CD4-positive, alpha-beta memory T cell (primary cell): ENCODE data around the gene SELENOV. TPM values are rescaled to one million over a fixed set of nuclear protein-coding genes. Genes with fewer than 3 reads are reported as not detected.

ENCODE experiments used
- CTCF ChIA-PET: fragments of 350-600 bp; sonication (Branson Sonifier 250); formaldehyde crosslinking; loops from one replicate; lab custom pipeline; 2021; ENCODE audit warnings: inconsistent platforms; ENCODE audit not compliant: partially characterized antibody; lab: Charles Lee
- POLR2A ChIA-PET: fragments of 350-600 bp; sonication (Branson Sonifier 250); formaldehyde crosslinking; loops from one replicate; lab custom pipeline; 2021; ENCODE audit not compliant: partially characterized antibody; lab: Charles Lee
- DNase-seq, 5 donors: peaks; one replicate each; pipeline versions ENCODE4 v3.0.0 to v3.0.0-alpha.2; 2020 to 2022; ENCODE audit warnings: mixed read lengths in 1 of 5
- H3K27ac ChIP-seq: one replicate; pipeline ENCODE4 v1.7.0; 2013; ENCODE audit warnings: low read depth, low read length
- H3K27me3 ChIP-seq: 2 replicates; pipeline ENCODE4 v1.7.0; 2013; ENCODE audit warnings: mild to moderate bottlenecking, low read length, moderate library complexity; ENCODE audit not compliant: insufficient read depth
- H3K36me3 ChIP-seq: 2 replicates; pipeline ENCODE4 v1.7.0; 2013; ENCODE audit warnings: mild to moderate bottlenecking, low read length, moderate library complexity; ENCODE audit not compliant: insufficient read depth
- H3K4me1 ChIP-seq: 2 replicates; pipeline ENCODE4 v1.7.0; 2013; ENCODE audit warnings: mild to moderate bottlenecking, low read length, moderate library complexity; ENCODE audit not compliant: insufficient read depth
- H3K4me3 ChIP-seq, 2 donors: one replicate each; pipeline ENCODE4 v1.7.0; 2013; ENCODE audit warnings: low read length in 2 of 2, mild to moderate bottlenecking in 1 of 2
- H3K9me3 ChIP-seq, 2 donors: one replicate each; pipeline ENCODE4 v1.7.0; 2013; ENCODE audit warnings: low read length in 2 of 2, control low read depth in 1 of 2; ENCODE audit not compliant: control insufficient read depth in 1 of 2
- H3K27ac Mint-ChIP-seq, 7 donors: one replicate each; pipeline ENCODE4 v1.8.0; 2020 to 2021; ENCODE audit warnings: mixed read lengths in 7 of 7, mild to moderate bottlenecking in 6 of 7, inconsistent platforms in 3 of 7, moderate library complexity in 3 of 7
- H3K27me3 Mint-ChIP-seq, 2 donors: one replicate each; pipeline ENCODE4 v1.8.0; 2020 to 2021; ENCODE audit warnings: mixed read lengths in 2 of 2
- H3K36me3 Mint-ChIP-seq, 2 donors: one replicate each; pipeline ENCODE4 v1.8.0; 2020 to 2021; ENCODE audit warnings: mixed read lengths in 2 of 2, inconsistent platforms in 1 of 2, mild to moderate bottlenecking in 1 of 2
- H3K4me1 Mint-ChIP-seq, 4 donors: one replicate each; pipeline ENCODE4 v1.8.0; 2020 to 2021; ENCODE audit warnings: mixed read lengths in 4 of 4, mild to moderate bottlenecking in 1 of 4
- H3K4me3 Mint-ChIP-seq, 8 donors: one replicate each; pipeline ENCODE4 v1.8.0; 2020 to 2021; ENCODE audit warnings: mixed read lengths in 8 of 8, mild to moderate bottlenecking in 7 of 8, moderate library complexity in 6 of 8, inconsistent platforms in 3 of 8
- H3K9me3 Mint-ChIP-seq, 8 donors: one replicate each; pipeline ENCODE4 v1.8.0; 2020 to 2021; ENCODE audit warnings: mixed read lengths in 8 of 8, mild to moderate bottlenecking in 5 of 8, inconsistent platforms in 3 of 8, moderate library complexity in 1 of 8
- intact Hi-C: fragments of 100-400 bp; cut with micrococcal nuclease; formaldehyde crosslinking; loops from one replicate; pipeline ENCODE4 v1.15.1; 2023
- polyA plus RNA-seq, 2 donors: library from polyadenylated mRNA; unstranded; fragments of 300-500 nt; fragmentation: Illumina TruSeq; gene quantifications; one replicate each; pipeline ENCODE4 v1.2.3, GENCODE V29; 2021
- total RNA-seq, 2 experiments: library from RNA; stranded (reverse); gene quantifications; one replicate each; pipeline ENCODE4 v1.2.3, GENCODE V29; 2021

SELENOV gene
- total and polyA plus RNA-seq, 4 experiments from 2014 or later = not detected

DNA sequence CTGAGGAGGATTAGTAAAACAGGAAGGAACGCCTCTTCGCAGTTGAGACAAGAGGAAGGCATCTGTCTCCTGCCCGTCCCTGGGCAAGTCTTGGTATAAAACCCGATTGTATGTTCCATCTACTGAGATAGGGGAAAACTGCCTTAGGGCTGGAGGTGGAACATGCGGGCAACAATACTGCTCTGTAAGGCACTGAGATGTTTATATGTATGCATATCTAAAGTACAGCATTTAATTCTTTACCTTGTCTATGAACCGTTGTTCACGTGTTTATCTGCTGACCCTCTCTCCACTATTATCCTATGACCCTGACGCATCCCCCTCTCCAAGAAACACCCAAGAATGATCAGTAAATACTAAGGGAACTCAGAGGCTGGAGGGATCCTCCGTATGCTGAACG is 35.0 kb upstream of the SELENOV start:
- H3K27ac ChIP-seq = peak overlapping the region; percentile 82

DNA sequence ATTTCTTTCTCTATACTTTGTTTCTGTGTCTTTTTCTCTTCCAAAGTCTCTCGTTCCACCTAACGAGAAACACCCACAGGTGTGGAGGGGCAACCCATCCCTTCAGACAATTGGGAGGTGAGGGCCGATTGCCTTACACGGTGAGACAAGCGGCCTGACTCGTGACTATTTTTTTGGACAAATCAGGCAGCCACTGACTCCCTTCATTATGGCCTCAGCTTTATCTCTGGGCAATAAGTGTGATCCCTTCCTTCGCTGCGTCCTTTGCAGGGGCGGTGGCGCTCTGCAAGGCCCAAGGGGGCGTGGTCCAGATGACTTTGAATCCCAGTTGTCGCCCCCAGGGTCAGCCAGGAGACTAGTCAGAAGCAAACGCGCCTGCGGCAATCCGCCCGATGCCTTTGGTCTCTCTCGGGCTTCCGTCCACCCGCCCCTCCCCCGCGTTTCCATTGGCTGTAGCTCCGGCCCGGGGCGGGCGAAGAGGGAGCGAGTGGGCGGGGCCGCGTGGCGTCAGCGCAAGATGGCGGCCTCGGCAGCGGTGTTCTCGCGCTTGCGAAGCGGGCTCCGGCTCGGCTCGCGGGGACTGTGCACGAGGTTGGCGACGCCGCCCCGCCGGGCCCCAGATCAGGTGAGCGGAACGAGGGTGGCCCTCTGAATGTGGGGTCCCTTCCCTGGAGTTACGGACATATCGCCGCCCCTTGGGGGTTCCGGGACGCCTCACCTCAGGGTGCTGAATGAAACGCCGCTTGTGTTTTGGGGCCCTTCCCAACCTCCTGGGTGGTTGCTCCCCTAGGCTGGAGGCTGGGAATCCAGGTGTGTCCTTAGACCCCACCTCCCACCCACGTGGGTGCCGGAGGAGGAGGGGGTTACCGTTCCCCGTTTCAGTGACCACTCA is 34.4 kb upstream of the SELENOV start, which contains the start of gene TIMM50:
Gene TIMM50 (plus strand): TSS at position 502 of the 892 bp plus-strand sequence. CDS start 16 bp downstream, at position 518.
- peak; percentile 93 to 96 (median 94) for DNase-seq
- peak within 1 kb of the TSS; percentile 83 to 93 for H3K4me3 ChIP-seq
- CTCF ChIA-PET = interaction anchor here (1.0 kb wide), 1 partner anchor 51 kb away, joined by 4 read pairs; the partner anchor contains the start of gene EID2B
- no peaks in the 10 kb centered on the region for H3K9me3 ChIP-seq
- peak within 1 kb of the TSS; percentile 92 to 98 (median 96) for H3K27ac Mint-ChIP-seq
- POLR2A ChIA-PET = interaction anchor here (0.6 to 1.6 kb wide), 16 partner anchors 9 to 407 kb away, joined by 3 to 18 read pairs (median 3); partner anchors contain the start of genes EID2B, PLEKHG2, RPS16 and SUPT5H
- peaks cover 17% of the 10 kb centered on the region for H3K4me1 ChIP-seq
- intact Hi-C loops = loop anchor here (1.0 to 2.0 kb wide), 3 partner anchors 36 to 192 kb away; partner anchors contain the start of genes EID2B and SUPT5H
- H3K9me3 Mint-ChIP-seq = no peaks in the 10 kb centered on the region
- H3K27ac ChIP-seq = peak within 1 kb of the TSS; percentile 82
- no peaks in the 10 kb centered on the region for H3K27me3 ChIP-seq
- H3K4me1 Mint-ChIP-seq = peaks cover 15 to 41% (median 25%) of the 10 kb centered on the region in 4 donors
- H3K4me3 Mint-ChIP-seq = peak within 1 kb of the TSS; percentile 90 to 96 (median 94)
- peaks cover 12% of the 10 kb centered on the region for H3K36me3 ChIP-seq
- H3K27me3 Mint-ChIP-seq = no peaks in the 10 kb centered on the region
- peaks cover 7 to 31% of the 10 kb centered on the region in 2 donors for H3K36me3 Mint-ChIP-seq

More for the DNA sequence above, 35.0 kb upstream of the SELENOV start:
- intact Hi-C loops = loop anchor here (1.0 to 2.0 kb wide), 3 partner anchors 35 to 192 kb away; partner anchors contain the start of genes EID2B and SUPT5H
- Mint-ChIP-seq H3K4me1 (peaks cover 15 to 41% (median 25%) of the 10 kb centered on the region in 4 donors), H3K27ac (peak overlapping the region; percentile 92 to 98 (median 96)), H3K9me3 (no peaks in the 10 kb centered on the region), H3K36me3 (peaks cover 10 to 31% of the 10 kb centered on the region in 2 donors), H3K27me3 (no peaks in the 10 kb centered on the region), H3K4me3 (peak overlapping the region; percentile 90 to 96 (median 94))
- no peaks in the 10 kb centered on the region for H3K27me3 ChIP-seq
- DNase-seq = no peak
- ChIA-PET POLR2A (interaction anchor here (0.6 to 1.2 kb wide), 13 partner anchors 9 to 71 kb away, joined by 3 to 18 read pairs (median 3); partner anchors contain the start of genes PLEKHG2, RPS16 and SUPT5H), CTCF (interaction anchor here (1.0 kb wide), 1 partner anchor 52 kb away, joined by 4 read pairs; the partner anchor contains the start of gene EID2B)
- peaks cover 17% of the 10 kb centered on the region for H3K4me1 ChIP-seq
- peaks cover 9% of the 10 kb centered on the region for H3K36me3 ChIP-seq
- peak overlapping the region; percentile 38 to 83 for H3K4me3 ChIP-seq
- no peaks in the 10 kb centered on the region for H3K9me3 ChIP-seq

DNA sequence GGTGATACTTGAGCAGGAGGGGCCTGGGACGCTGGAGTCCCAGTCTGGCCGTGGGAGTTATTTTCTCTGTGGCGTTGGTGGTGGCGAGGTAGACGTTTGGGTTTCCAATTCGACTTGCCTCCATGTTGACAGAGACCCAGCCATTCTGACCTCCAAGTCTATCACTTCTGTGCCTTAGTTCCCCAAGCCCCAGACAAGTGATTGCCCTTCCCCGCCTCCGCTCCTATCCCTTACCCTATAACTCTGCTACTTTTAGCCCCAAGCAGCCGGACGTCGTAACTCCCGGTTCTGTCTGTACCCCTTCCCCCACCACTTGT is 33.8 kb upstream of the SELENOV start:
- Histone ChIP-seq H3K27ac (peak overlapping the region; percentile 82), H3K36me3 (peaks cover 13% of the 10 kb centered on the region), H3K9me3 (no peaks in the 10 kb centered on the region), H3K4me1 (peaks cover 17% of the 10 kb centered on the region), H3K27me3 (no peaks in the 10 kb centered on the region), H3K4me3 (peak overlapping the region; percentile 83 to 93)
- Mint-ChIP-seq H3K4me1 (peaks cover 15 to 41% (median 25%) of the 10 kb centered on the region in 4 donors), H3K27ac (peak overlapping the region; percentile 92 to 98 (median 96)), H3K4me3 (peak overlapping the region; percentile 90 to 96 (median 93)), H3K9me3 (no peaks in the 10 kb centered on the region), H3K27me3 (no peaks in the 10 kb centered on the region), H3K36me3 (peaks cover 7 to 34% of the 10 kb centered on the region in 2 donors)
- POLR2A ChIA-PET = interaction anchor here (0.7 to 1.6 kb wide), 10 partner anchors 13 to 407 kb away, joined by 3 to 18 read pairs (median 4); partner anchors contain the start of genes EID2B, PLEKHG2, RPS16 and SUPT5H
- intact Hi-C loops = loop anchor here (2.0 kb wide), 1 partner anchor 36 kb away; the partner anchor contains the start of gene SUPT5H
- DNase-seq = no peak
- CTCF ChIA-PET = interaction anchor here (1.0 kb wide), 1 partner anchor 51 kb away, joined by 4 read pairs; the partner anchor contains the start of gene EID2B

DNA sequence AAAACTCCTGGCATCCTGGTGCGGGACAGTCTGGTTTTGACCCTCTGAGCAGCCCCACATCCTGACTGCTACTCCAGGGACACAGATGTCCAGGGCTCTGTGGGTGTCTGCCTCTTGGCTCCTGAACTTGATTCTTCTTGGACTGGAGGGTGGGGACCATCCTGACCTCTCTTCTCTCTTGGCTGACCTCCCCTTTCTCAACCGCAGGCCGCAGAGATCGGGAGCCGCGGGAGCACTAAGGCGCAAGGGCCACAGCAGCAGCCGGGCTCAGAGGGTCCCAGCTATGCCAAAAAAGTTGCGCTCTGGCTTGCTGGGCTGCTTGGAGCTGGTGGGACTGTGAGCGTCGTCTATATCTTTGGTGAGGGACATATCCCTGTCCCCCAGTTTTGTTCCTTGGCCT is 33.3 kb upstream of the SELENOV start:
- H3K36me3 Mint-ChIP-seq = peaks cover 8 to 35% of the 10 kb centered on the region in 2 donors
- Histone ChIP-seq H3K4me1 (peaks cover 17% of the 10 kb centered on the region), H3K9me3 (no peaks in the 10 kb centered on the region), H3K27ac (peak overlapping the region; percentile 82), H3K36me3 (peaks cover 17% of the 10 kb centered on the region), H3K4me3 (peak overlapping the region; percentile 83 to 93), H3K27me3 (no peaks in the 10 kb centered on the region)
- peaks cover 15 to 36% (median 26%) of the 10 kb centered on the region in 4 donors for H3K4me1 Mint-ChIP-seq
- H3K27ac Mint-ChIP-seq = peak overlapping the region; percentile 92 to 98 (median 96)
- intact Hi-C loops = loop anchor here (2.0 kb wide), 1 partner anchor 37 kb away; the partner anchor contains the start of gene SUPT5H
- H3K4me3 Mint-ChIP-seq = peak overlapping the region; percentile 90 to 96 (median 93)
- ChIA-PET POLR2A (interaction anchor here (1.6 kb wide), 1 partner anchor 51 kb away, joined by 6 read pairs; the partner anchor contains the start of gene EID2B), CTCF (interaction anchor here (0.8 to 2.4 kb wide), 2 partner anchors 7 to 41 kb away, joined by 3 to 7 read pairs; no protein-coding TSS in a partner anchor)
- H3K9me3 Mint-ChIP-seq = no peaks in the 10 kb centered on the region
- no peaks in the 10 kb centered on the region for H3K27me3 Mint-ChIP-seq
- DNase-seq = no peak

DNA sequence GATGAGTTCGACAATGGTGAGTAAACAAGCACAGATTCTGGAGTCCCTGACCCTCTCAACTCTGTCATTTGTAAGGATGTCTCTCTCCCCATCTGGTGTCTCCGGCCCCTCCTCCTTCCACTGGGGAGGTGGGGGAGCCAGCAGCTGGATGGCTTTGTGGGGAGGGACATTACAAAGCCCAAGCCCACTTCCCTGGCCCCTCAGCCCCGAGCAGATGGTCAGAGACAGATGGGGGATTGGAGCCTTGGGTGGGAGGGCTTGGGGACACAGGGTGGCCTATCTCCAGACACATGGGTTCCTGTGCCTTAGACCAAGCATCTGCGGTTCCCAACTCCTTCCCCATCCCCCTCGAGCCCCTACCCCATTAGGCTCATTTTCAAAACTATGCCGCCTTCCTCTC is 31.8 kb upstream of the SELENOV start:
- ChIA-PET POLR2A (no interaction called here), CTCF (interaction anchor here (2.4 kb wide), 1 partner anchor 9 kb away, joined by 7 read pairs; no protein-coding TSS in a partner anchor)
- H3K4me1 ChIP-seq = peaks cover 17% of the 10 kb centered on the region
- no peak for DNase-seq
- H3K9me3 ChIP-seq = no peaks in the 10 kb centered on the region
- H3K36me3 ChIP-seq = peaks cover 21% of the 10 kb centered on the region
- H3K27me3 Mint-ChIP-seq = no peaks in the 10 kb centered on the region
- no peak overlapping the region for H3K27ac ChIP-seq
- no peaks in the 10 kb centered on the region for H3K9me3 Mint-ChIP-seq
- H3K27me3 ChIP-seq = no peaks in the 10 kb centered on the region
- peak overlapping the region in 4 of 7 donors; percentile 27 to 75 (median 36) for H3K27ac Mint-ChIP-seq
- H3K4me3 ChIP-seq = no peak overlapping the region
- H3K36me3 Mint-ChIP-seq = peaks cover 14 to 40% of the 10 kb centered on the region in 2 donors
- H3K4me3 Mint-ChIP-seq = peak overlapping the region in 6 of 8 donors; percentile 7 to 76 (median 38)
- intact Hi-C loops = no loop called here
- H3K4me1 Mint-ChIP-seq = peaks cover 15 to 35% (median 27%) of the 10 kb centered on the region in 4 donors

DNA sequence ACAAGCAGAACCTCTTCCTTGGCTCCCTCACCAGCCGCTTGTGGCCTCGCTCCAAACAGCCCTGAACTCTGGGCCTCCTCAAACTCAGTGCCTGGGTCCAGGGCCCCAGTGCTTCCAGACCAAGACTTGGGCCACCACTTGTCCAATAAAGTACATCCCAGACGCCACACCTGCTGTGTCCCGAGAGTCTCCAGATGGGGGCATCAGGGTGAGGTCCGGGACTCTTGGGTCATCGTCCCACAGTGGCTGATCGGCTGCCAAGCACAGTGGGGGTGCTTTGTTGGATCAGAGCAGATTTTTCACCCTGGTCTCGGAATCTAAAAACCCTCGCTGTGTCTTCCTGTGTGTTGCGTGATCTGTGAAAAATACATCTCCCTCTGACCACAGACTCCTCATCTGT is 25.2 kb upstream of the SELENOV start:
- Mint-ChIP-seq H3K27me3 (no peaks in the 10 kb centered on the region), H3K4me3 (no peak overlapping the region), H3K9me3 (no peaks in the 10 kb centered on the region), H3K4me1 (peaks cover 0 to 4% (median 0%) of the 10 kb centered on the region in 4 donors), H3K36me3 (peaks cover 24 to 50% of the 10 kb centered on the region in 2 donors), H3K27ac (no peak overlapping the region)
- Histone ChIP-seq H3K36me3 (peaks cover 40% of the 10 kb centered on the region), H3K4me3 (no peak overlapping the region), H3K9me3 (no peaks in the 10 kb centered on the region), H3K27ac (no peak overlapping the region), H3K4me1 (no peaks in the 10 kb centered on the region), H3K27me3 (no peaks in the 10 kb centered on the region)
- ChIA-PET POLR2A (no interaction called here), CTCF (no interaction called here)
- no peak for DNase-seq
- intact Hi-C loops = no loop called here
